ENCODE results near the gene TMEM232. TPM values are rescaled to one million over a fixed set of nuclear protein-coding genes. Genes with fewer than 3 reads are reported as not detected.

TMEM232 gene
- total RNA-seq, 1 experiment from 2014 or later = 1.3 TPM

DNA sequence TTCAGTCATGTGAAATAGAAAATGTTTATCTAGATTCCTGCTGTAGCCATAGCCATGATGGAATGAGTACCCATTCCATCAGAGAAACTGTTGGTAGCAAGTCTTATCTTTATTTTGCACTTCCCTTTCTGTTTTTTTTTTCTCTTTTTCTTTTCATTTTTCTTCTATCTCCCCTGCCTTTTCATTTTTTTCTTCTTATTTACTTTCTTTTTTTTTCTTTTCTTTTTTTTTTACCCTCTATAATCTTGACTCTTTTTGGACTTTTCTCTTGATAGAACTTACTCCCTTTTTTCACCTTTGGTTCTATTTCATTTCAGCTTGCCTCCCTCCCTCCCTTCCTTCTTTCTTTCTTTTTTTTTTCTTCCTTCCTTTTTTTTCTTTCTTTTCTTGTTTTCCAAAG is 27.7 kb upstream of the TMEM232 start (continued):
- TF ChIP-seq, protein P1, sequence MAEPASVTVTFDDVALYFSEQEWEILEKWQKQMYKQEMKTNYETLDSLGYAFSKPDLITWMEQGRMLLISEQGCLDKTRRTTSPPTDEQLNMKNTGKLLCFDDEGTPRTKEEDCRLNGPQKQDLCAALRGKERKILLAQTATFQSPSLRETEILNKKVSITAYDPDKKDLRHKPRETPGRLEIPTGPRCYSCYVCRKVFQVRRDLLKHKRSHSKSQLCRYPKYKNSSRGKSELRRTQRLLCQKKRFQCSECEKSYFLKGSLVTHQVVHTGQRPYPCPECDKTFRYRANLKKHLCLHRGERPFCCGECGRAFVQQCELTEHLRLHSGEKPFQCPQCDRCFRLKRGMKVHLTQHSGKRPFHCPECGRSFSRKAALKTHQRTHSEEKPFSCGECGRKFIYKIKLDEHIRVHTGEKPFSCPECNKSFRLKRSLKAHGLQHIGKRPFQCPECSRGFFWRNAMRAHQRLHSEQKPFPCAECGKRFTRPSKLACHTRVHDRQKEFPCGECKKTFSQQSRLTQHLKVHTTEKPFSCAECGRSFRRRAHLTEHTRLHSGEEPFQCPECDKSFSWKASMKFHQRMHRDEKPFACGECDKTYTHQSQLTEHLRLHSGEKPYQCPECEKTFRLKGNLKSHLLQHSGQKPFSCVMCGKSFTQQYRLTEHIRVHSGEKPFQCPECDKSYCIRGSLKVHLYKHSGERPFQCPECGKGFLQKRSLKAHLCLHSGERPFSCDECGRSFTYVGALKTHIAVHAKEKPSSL (CRISPR knock-in tag; conservative IDR thresholded peaks at IDR 0.05) = no peak
- TF ChIP-seq CBFB (CRISPR knock-in tag; IDR thresholded peaks at IDR 0.05; ENCODE audit: low read depth) (no peak), E2F5 (CRISPR knock-in tag; IDR thresholded peaks at IDR 0.05) (no peak), CREB1 (CRISPR knock-in tag; IDR thresholded peaks at IDR 0.05) (no peak), EMX1 (CRISPR knock-in tag; IDR thresholded peaks at IDR 0.05) (no peak)
- TF ChIP-seq, protein P2, sequence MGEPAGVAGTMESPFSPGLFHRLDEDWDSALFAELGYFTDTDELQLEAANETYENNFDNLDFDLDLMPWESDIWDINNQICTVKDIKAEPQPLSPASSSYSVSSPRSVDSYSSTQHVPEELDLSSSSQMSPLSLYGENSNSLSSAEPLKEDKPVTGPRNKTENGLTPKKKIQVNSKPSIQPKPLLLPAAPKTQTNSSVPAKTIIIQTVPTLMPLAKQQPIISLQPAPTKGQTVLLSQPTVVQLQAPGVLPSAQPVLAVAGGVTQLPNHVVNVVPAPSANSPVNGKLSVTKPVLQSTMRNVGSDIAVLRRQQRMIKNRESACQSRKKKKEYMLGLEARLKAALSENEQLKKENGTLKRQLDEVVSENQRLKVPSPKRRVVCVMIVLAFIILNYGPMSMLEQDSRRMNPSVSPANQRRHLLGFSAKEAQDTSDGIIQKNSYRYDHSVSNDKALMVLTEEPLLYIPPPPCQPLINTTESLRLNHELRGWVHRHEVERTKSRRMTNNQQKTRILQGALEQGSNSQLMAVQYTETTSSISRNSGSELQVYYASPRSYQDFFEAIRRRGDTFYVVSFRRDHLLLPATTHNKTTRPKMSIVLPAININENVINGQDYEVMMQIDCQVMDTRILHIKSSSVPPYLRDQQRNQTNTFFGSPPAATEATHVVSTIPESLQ (CRISPR knock-in tag; IDR thresholded peaks at IDR 0.05) = no peak

- H3K27ac Mint-ChIP-seq = no peak overlapping the region
- no peak overlapping the region for H3K4me3 Mint-ChIP-seq
- no peak for ATAC-seq
- H3K36me3 Mint-ChIP-seq = no peaks in the 10 kb centered on the region
- ChIA-PET CTCF (no interaction called here), POLR2A (no interaction called here)
- no peaks in the 10 kb centered on the region for H3K27me3 Mint-ChIP-seq (ENCODE audit: low read depth)
- DNase-seq (ENCODE audit: low spot score) = no peak
- no peaks in the 10 kb centered on the region for H3K9me3 Mint-ChIP-seq
- H3K4me1 Mint-ChIP-seq = 0 out of 2 replicates have a peak, but pooled peaks cover 3% of the 10 kb centered on the region
- TF ChIP-seq CREB1 (CRISPR knock-in tag; IDR thresholded peaks at IDR 0.05) (no peak), JAZF1 (CRISPR knock-in tag; IDR thresholded peaks at IDR 0.05) (no peak), SOX15 (CRISPR knock-in tag; IDR thresholded peaks at IDR 0.05) (no peak), MXD4 (CRISPR knock-in tag; IDR thresholded peaks at IDR 0.05; ENCODE audit: borderline replicate concordance) (no peak), ZNF121 (CRISPR knock-in tag; IDR thresholded peaks at IDR 0.05) (no peak), FOXP4 (CRISPR knock-in tag; IDR thresholded peaks at IDR 0.05) (no peak), ZNF671 (CRISPR knock-in tag; IDR thresholded peaks at IDR 0.05) (no peak), NR2C2 (CRISPR knock-in tag; IDR thresholded peaks at IDR 0.05) (no peak), CBFB (CRISPR knock-in tag; IDR thresholded peaks at IDR 0.05; ENCODE audit: low read depth) (no peak), GTF2I (CRISPR knock-in tag; conservative IDR thresholded peaks at IDR 0.05) (no peak), ZNF263 (CRISPR knock-in tag; IDR thresholded peaks at IDR 0.05; ENCODE audit: low read depth) (no peak), RORB (CRISPR knock-in tag; IDR thresholded peaks at IDR 0.05) (no peak), PRRX2 (CRISPR knock-in tag; IDR thresholded peaks at IDR 0.05) (no peak), EMX1 (CRISPR knock-in tag; IDR thresholded peaks at IDR 0.05) (no peak), TP53 (CRISPR knock-in tag; IDR thresholded peaks at IDR 0.05) (no peak), TCF7 (CRISPR knock-in tag; IDR thresholded peaks at IDR 0.05; ENCODE audit: low read depth) (no peak), SMAD3 (CRISPR knock-in tag; IDR thresholded peaks at IDR 0.05; ENCODE audit: borderline replicate concordance) (no peak)
- TF ChIP-seq, protein P3, sequence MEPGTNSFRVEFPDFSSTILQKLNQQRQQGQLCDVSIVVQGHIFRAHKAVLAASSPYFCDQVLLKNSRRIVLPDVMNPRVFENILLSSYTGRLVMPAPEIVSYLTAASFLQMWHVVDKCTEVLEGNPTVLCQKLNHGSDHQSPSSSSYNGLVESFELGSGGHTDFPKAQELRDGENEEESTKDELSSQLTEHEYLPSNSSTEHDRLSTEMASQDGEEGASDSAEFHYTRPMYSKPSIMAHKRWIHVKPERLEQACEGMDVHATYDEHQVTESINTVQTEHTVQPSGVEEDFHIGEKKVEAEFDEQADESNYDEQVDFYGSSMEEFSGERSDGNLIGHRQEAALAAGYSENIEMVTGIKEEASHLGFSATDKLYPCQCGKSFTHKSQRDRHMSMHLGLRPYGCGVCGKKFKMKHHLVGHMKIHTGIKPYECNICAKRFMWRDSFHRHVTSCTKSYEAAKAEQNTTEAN (CRISPR knock-in tag; IDR thresholded peaks at IDR 0.05) = no peak
- TF ChIP-seq, protein P4, sequence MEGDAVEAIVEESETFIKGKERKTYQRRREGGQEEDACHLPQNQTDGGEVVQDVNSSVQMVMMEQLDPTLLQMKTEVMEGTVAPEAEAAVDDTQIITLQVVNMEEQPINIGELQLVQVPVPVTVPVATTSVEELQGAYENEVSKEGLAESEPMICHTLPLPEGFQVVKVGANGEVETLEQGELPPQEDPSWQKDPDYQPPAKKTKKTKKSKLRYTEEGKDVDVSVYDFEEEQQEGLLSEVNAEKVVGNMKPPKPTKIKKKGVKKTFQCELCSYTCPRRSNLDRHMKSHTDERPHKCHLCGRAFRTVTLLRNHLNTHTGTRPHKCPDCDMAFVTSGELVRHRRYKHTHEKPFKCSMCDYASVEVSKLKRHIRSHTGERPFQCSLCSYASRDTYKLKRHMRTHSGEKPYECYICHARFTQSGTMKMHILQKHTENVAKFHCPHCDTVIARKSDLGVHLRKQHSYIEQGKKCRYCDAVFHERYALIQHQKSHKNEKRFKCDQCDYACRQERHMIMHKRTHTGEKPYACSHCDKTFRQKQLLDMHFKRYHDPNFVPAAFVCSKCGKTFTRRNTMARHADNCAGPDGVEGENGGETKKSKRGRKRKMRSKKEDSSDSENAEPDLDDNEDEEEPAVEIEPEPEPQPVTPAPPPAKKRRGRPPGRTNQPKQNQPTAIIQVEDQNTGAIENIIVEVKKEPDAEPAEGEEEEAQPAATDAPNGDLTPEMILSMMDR (IDR thresholded peaks at IDR 0.05) = no peak
Observed at GRCh38 chr5:110753600-110753999, 27.1 kb upstream of the TMEM232 start.

Measured in WTC11 (cell line).